Keratinocyte (primary cell): ENCODE data around the gene ARHGAP15. TPM values are rescaled to one million over a fixed set of nuclear protein-coding genes. Genes with fewer than 3 reads are reported as not detected.

Experiments used
- DNase-seq: peaks from one replicate; pipeline ENCODE4 v3.0.0-alpha.2; 2011; ENCODE audit warnings: low read depth, missing footprints, low spot score
- FAIRE-seq: peaks from 2 replicates; lab custom pipeline; 2011; peaks lifted over from hg19 to GRCh38; lab: Jason Lieb, UNC
- H2AFZ ChIP-seq: 2 replicates; pipeline ENCODE4 v1.6.0; 2012; ENCODE audit warnings: low read length, control low read depth, inconsistent platforms; ENCODE audit not compliant: control insufficient read depth
- H3K27ac ChIP-seq: 2 replicates; pipeline ENCODE4 v1.5.1; 2011; ENCODE audit warnings: low read length; ENCODE audit not compliant: control insufficient read depth, insufficient read depth
- H3K27me3 ChIP-seq: 3 replicates; pipeline ENCODE4 v1.6.0; 2011; ENCODE audit warnings: low read length; ENCODE audit not compliant: control insufficient read depth, insufficient read depth; ENCODE audit errors: extremely low read depth
- H3K36me3 ChIP-seq, 2 experiments: 2 replicates in 1 of 2; 3 replicates in 1 of 2; pipeline ENCODE4 v1.5.1; 2011; ENCODE audit warnings: low read length in 2 of 2, mild to moderate bottlenecking in 1 of 2; ENCODE audit not compliant: control insufficient read depth in 2 of 2, insufficient read depth in 2 of 2; ENCODE audit errors: extremely low read depth in 1 of 2
- H3K4me1 ChIP-seq: 3 replicates; pipeline ENCODE4 v1.5.1; 2011; ENCODE audit warnings: low read length; ENCODE audit not compliant: control insufficient read depth, insufficient read depth; ENCODE audit errors: extremely low read depth
- H3K4me2 ChIP-seq: 3 replicates; pipeline ENCODE4 v1.6.0; 2011; ENCODE audit warnings: low read depth, low read length; ENCODE audit not compliant: control insufficient read depth, insufficient read depth; ENCODE audit errors: extremely low read depth
- H3K4me3 ChIP-seq, 3 experiments: fragments of 200-600 bp in 1 of 3; sonication (generic) in 1 of 3; 2 replicates in 2 of 3; 3 replicates in 1 of 3; pipeline ENCODE4 v1.5.1; 2011 to 2016; ENCODE audit warnings: low read length in 3 of 3, mild to moderate bottlenecking in 3 of 3, control low read depth in 2 of 3, inconsistent platforms in 1 of 3, low read depth in 1 of 3, mixed read lengths in 1 of 3, mixed run types in 1 of 3, moderate library complexity in 1 of 3; ENCODE audit not compliant: control insufficient read depth in 2 of 3, insufficient read depth in 2 of 3; ENCODE audit errors: extremely low read depth in 1 of 3
- H3K79me2 ChIP-seq: 2 replicates; pipeline ENCODE4 v1.6.0; 2012; ENCODE audit warnings: low read length; ENCODE audit not compliant: control insufficient read depth, insufficient read depth
- H3K9ac ChIP-seq: 3 replicates; pipeline ENCODE4 v1.6.0; 2011; ENCODE audit warnings: low read length; ENCODE audit not compliant: control insufficient read depth, insufficient read depth; ENCODE audit errors: extremely low read depth
- H3K9me1 ChIP-seq: 3 replicates; pipeline ENCODE4 v1.6.0; 2011; ENCODE audit warnings: low read length; ENCODE audit not compliant: control insufficient read depth, insufficient read depth; ENCODE audit errors: extremely low read depth
- H3K9me3 ChIP-seq: 2 replicates; pipeline ENCODE4 v1.5.1; 2012; ENCODE audit warnings: low read depth, low read length; ENCODE audit not compliant: control insufficient read depth
- H4K20me1 ChIP-seq: 3 replicates; pipeline ENCODE4 v1.6.0; 2011; ENCODE audit warnings: low read length; ENCODE audit not compliant: control insufficient read depth, insufficient read depth; ENCODE audit errors: extremely low read depth
- CTCF ChIP-seq, 3 experiments: IDR thresholded peaks in 1 of 3; conservative IDR thresholded peaks in 1 of 3; optimal IDR thresholded peaks in 1 of 3; 2 replicates in 2 of 3; 3 replicates in 1 of 3; pipeline versions ENCODE3 to v1.5.1; 2011; ENCODE audit warnings: low read length in 3 of 3, mild to moderate bottlenecking in 3 of 3, moderate library complexity in 2 of 3, control low read depth in 1 of 3, inconsistent platforms in 1 of 3; ENCODE audit not compliant: insufficient read depth in 2 of 3; ENCODE audit errors: extremely low read depth in 1 of 3
- EZH2 ChIP-seq: IDR thresholded peaks from one replicate; pipeline ENCODE4 v1.6.1; 2012; ENCODE audit warnings: inconsistent platforms, mild to moderate bottlenecking, low read length, moderate library complexity
- dilution Hi-C: fragments of 300-500 bp; cut with MboI; formaldehyde crosslinking; loops from one replicate; pipeline ENCODE4 v1.7.0; 2020; ENCODE audit warnings: low sequenced_read_pairs; ENCODE audit not compliant: extremely low pct_ligation_motif_present
- polyA plus RNA-seq, 5 experiments: library from polyadenylated mRNA; depleted of rRNA in 3 of 5; stranded (reverse) in 3 of 5; stranded (forward) in 1 of 5; unstranded in 1 of 5; fragments of >200 nt; gene quantifications; 1 replicate in 1 of 5; 2 replicates in 3 of 5; 3 replicates in 1 of 5; pipeline versions ENCODE4 v1.2.1 to v1.2.3, GENCODE V29; 2011 to 2012; ENCODE audit warnings: missing spikeins in 2 of 5, low read depth in 1 of 5, low replicate concordance in 1 of 5

The ARHGAP15 gene
- polyA plus RNA-seq, 1 donor (not counting 4 experiments of a cell fraction or from before 2014, with no cell fraction given), result not detected

- no peaks in the 10 kb centered on the region for H3K27me3 ChIP-seq
- dilution Hi-C loops, result loop anchor here (10.0 kb wide), 1 partner anchor 76 kb away; no protein-coding TSS in a partner anchor
- H4K20me1 ChIP-seq, result no peaks in the 10 kb centered on the region
- no peak overlapping the region for H3K27ac ChIP-seq
- H3K36me3 ChIP-seq, result no peaks in the 10 kb centered on the region
- no peak overlapping the region for H2AFZ ChIP-seq
- H3K4me1 ChIP-seq, result no peaks in the 10 kb centered on the region
- no peak for TF ChIP-seq CTCF (optimal IDR thresholded peaks at IDR 0.05 in 1 of 3, IDR thresholded peaks at IDR 0.05 in 1 of 3, conservative IDR thresholded peaks at IDR 0.05 in 1 of 3; ENCODE audit: extremely low read depth in 1 of 3, insufficient read depth in 2 of 3, low read length in 3 of 3)
- TF ChIP-seq EZH2, result no peak
- H3K4me2 ChIP-seq, result no peak overlapping the region
- no peak overlapping the region for H3K9ac ChIP-seq
- no peak for FAIRE-seq
- H3K9me1 ChIP-seq, result no peaks in the 10 kb centered on the region
- H3K4me3 ChIP-seq, result no peak overlapping the region
- H3K79me2 ChIP-seq, result no peaks in the 10 kb centered on the region
- DNase-seq, result no peak
- no peaks in the 10 kb centered on the region for H3K9me3 ChIP-seq
These were observed 39.9 kb downstream of the ARHGAP15 start for GRCh38 chr2:143169105-143169504.

- Histone ChIP-seq H3K4me2 (no peak overlapping the region), H2AFZ (no peak overlapping the region), H3K9me3 (no peaks in the 10 kb centered on the region), H3K79me2 (no peaks in the 10 kb centered on the region), H3K4me3 (no peak overlapping the region), H3K27me3 (no peaks in the 10 kb centered on the region), H3K27ac (no peak overlapping the region), H3K36me3 (no peaks in the 10 kb centered on the region), H3K9ac (no peak overlapping the region), H3K9me1 (no peaks in the 10 kb centered on the region), H4K20me1 (no peaks in the 10 kb centered on the region), H3K4me1 (no peaks in the 10 kb centered on the region)
- dilution Hi-C loops, result no loop called here
- no peak for FAIRE-seq
- TF ChIP-seq EZH2 (no peak), CTCF (optimal IDR thresholded peaks at IDR 0.05 in 1 of 3, IDR thresholded peaks at IDR 0.05 in 1 of 3, conservative IDR thresholded peaks at IDR 0.05 in 1 of 3; ENCODE audit: extremely low read depth in 1 of 3, insufficient read depth in 2 of 3, low read length in 3 of 3) (no peak)
- no peak for DNase-seq
These were observed 42.6 kb downstream of the ARHGAP15 start for GRCh38 chr2:143171817-143172216.
